MM.1S (cell line): ENCODE data around the gene FBXO47.

Source experiments
- EZH2 ChIP-seq: fragments of 300-600 bp; sonication (generic); optimal IDR thresholded peaks from 2 replicates; pipeline ENCODE3; 2017; ENCODE audit warnings: low read depth, mild to moderate bottlenecking, antibody characterized with exemption, low read length, mixed read lengths
- EZH2phosphoT487 ChIP-seq: fragments of 300-600 bp; sonication (generic); IDR thresholded peaks from 2 replicates; pipeline ENCODE4 v1.6.1; 2018; ENCODE audit warnings: antibody characterized with exemption, low read length
- TF ChIP-seq, protein P1 (sequence below): fragments of 300-600 bp; sonication (generic); IDR thresholded peaks from 2 replicates; pipeline ENCODE4 v1.5.1; 2016; ENCODE audit warnings: antibody characterized with exemption, low read length, mixed read lengths

DNA sequence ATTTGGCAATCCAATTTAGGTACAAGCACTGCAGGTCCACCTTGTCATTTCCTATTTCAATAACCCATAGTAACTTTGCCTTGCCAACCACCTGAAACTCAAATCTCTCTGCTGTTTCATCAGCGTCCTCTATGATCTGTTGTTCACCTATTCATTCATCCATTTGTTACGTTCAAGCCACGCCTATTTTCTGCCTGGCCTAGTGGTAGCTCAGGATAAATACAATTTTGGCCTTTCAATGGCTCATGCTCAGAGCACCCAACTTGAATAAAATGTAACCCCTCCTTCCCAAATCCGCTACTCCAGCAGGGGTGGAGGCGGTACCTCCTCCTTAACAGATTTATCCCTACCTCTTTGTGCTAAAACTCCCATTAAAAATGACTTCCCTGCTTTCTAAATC is 3.6 kb upstream of the FBXO47 start:
- TF ChIP-seq EZH2 (no peak), EZH2phosphoT487 (no peak)
- TF ChIP-seq, protein P1, sequence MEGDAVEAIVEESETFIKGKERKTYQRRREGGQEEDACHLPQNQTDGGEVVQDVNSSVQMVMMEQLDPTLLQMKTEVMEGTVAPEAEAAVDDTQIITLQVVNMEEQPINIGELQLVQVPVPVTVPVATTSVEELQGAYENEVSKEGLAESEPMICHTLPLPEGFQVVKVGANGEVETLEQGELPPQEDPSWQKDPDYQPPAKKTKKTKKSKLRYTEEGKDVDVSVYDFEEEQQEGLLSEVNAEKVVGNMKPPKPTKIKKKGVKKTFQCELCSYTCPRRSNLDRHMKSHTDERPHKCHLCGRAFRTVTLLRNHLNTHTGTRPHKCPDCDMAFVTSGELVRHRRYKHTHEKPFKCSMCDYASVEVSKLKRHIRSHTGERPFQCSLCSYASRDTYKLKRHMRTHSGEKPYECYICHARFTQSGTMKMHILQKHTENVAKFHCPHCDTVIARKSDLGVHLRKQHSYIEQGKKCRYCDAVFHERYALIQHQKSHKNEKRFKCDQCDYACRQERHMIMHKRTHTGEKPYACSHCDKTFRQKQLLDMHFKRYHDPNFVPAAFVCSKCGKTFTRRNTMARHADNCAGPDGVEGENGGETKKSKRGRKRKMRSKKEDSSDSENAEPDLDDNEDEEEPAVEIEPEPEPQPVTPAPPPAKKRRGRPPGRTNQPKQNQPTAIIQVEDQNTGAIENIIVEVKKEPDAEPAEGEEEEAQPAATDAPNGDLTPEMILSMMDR: no peak
